HCT116 (cell line): ENCODE data around the gene ABCG1. TPM values are rescaled to one million over a fixed set of nuclear protein-coding genes. Genes with fewer than 3 reads are reported as not detected.

Experiments used
- ATAC-seq: fragments of 200-7000 bp; cut with Tn5 transposase; 2 replicates; pipeline ENCODE4 v1.9.1; 2020; ENCODE audit warnings: mild to moderate bottlenecking, moderate library complexity
- BruUV-seq: library from RNA; stranded (reverse); fragments of 400-500 nt; replicated peaks from 2 replicates; lab custom pipeline; 2021; lab: Mats Ljungman, UMichigan
- CTCF ChIA-PET: fragments of 300-600 bp; sonication (Branson Sonifier 250); formaldehyde crosslinking; loops from one replicate; lab custom pipeline; 2021; ENCODE audit warnings: antibody characterized with exemption; lab: Charles Lee
- POLR2A ChIA-PET: fragments of 300-600, 350-600 bp; sonication (Branson Sonifier 250); formaldehyde crosslinking; loops from one replicate; lab custom pipeline; 2021; ENCODE audit warnings: antibody characterized with exemption; lab: Charles Lee
- RAD21 ChIA-PET, 2 experiments: fragments of 300-600 bp; sonication (Branson Sonifier 250); formaldehyde crosslinking; loops; one replicate each; lab custom pipeline; 2023; ENCODE audit warnings: low total read pairs in 2 of 2; ENCODE audit not compliant: uncharacterized antibody in 2 of 2, unreplicated experiment in 2 of 2, low non-redundant PET in 1 of 2; lab: Charles Lee
- DNase-seq: peaks from one replicate; pipeline ENCODE4 v3.0.0-alpha.2; 2010; ENCODE audit warnings: low read depth, low spot score
- H2AFZ ChIP-seq: fragments of 200-600 bp; shearing (Covaris generic), sonication (generic); 2 replicates; pipeline ENCODE4 v1.6.1; 2017; ENCODE audit warnings: low read depth, mixed run types, mixed read lengths, antibody characterized with exemption, low read length; ENCODE audit not compliant: poor library complexity, severe bottlenecking
- H3K27ac ChIP-seq: 2 replicates; pipeline ENCODE4 v1.5.1; 2012; ENCODE audit warnings: low read depth, low read length
- H3K27me3 ChIP-seq: fragments of 200-600 bp; sonication (generic); 2 replicates; pipeline ENCODE4 v1.6.1; 2016; ENCODE audit warnings: mixed run types, low read length, mixed read lengths; ENCODE audit not compliant: insufficient read depth
- H3K36me3 ChIP-seq, 2 experiments: fragments of 200-500 bp in 1 of 2; fragments of 200-600 bp in 1 of 2; sonication (Bioruptor generic) in 1 of 2; sonication (generic) in 1 of 2; 2 replicates each; pipeline versions ENCODE4 v1.5.1 to v1.6.1; 2014 to 2016; ENCODE audit warnings: low read length in 2 of 2, inconsistent platforms in 1 of 2, mixed read lengths in 1 of 2, mixed run types in 1 of 2; ENCODE audit not compliant: insufficient read depth in 2 of 2, control insufficient read depth in 1 of 2
- H3K4me1 ChIP-seq, 2 experiments: fragments of 200-600 bp in 1 of 2; sonication (generic) in 1 of 2; 2 replicates each; pipeline versions ENCODE4 v1.5.1 to v1.6.1; 2012 to 2017; ENCODE audit warnings: low read length in 2 of 2, inconsistent platforms in 1 of 2, mild to moderate bottlenecking in 1 of 2, mixed read lengths in 1 of 2, mixed run types in 1 of 2, moderate library complexity in 1 of 2; ENCODE audit not compliant: insufficient read depth in 2 of 2, control insufficient read depth in 1 of 2
- H3K4me2 ChIP-seq: fragments of 200-600 bp; sonication (generic); 2 replicates; pipeline ENCODE4 v1.6.1; 2017; ENCODE audit warnings: mixed run types, low read length, mixed read lengths
- H3K4me3 ChIP-seq, 2 experiments: fragments of 200-600 bp in 1 of 2; sonication (generic) in 1 of 2; replicated peaks in 1 of 2; 2 replicates each; pipeline ENCODE4 v1.5.1; 2011 to 2016; ENCODE audit warnings: low read length in 2 of 2, control low read depth in 1 of 2, low read depth in 1 of 2, mild to moderate bottlenecking in 1 of 2, mixed read lengths in 1 of 2, mixed run types in 1 of 2
- H3K79me2 ChIP-seq: fragments of 200-600 bp; sonication (generic); 2 replicates; pipeline ENCODE4 v1.6.1; 2017; ENCODE audit warnings: mild to moderate bottlenecking, mixed run types, low read length, moderate library complexity, mixed read lengths; ENCODE audit not compliant: insufficient read depth
- H3K9ac ChIP-seq: fragments of 200-600 bp; sonication (generic); 2 replicates; pipeline ENCODE4 v1.6.1; 2016; ENCODE audit warnings: low read length, mixed read lengths
- H3K9me2 ChIP-seq: fragments of 200-600 bp; sonication (generic), shearing (Covaris generic); 2 replicates; pipeline ENCODE4 v1.6.1; 2017; ENCODE audit warnings: mixed run types, mild to moderate bottlenecking, moderate library complexity; ENCODE audit not compliant: insufficient read depth
- H3K9me3 ChIP-seq, 2 experiments: fragments of 200-500 bp in 1 of 2; fragments of 200-600 bp in 1 of 2; sonication (Bioruptor generic) in 1 of 2; sonication (generic) in 1 of 2; 2 replicates each; pipeline ENCODE4 v1.6.1; 2014 to 2017; ENCODE audit warnings: low read length in 2 of 2, mixed read lengths in 2 of 2, inconsistent platforms in 1 of 2, low read depth in 1 of 2, mild to moderate bottlenecking in 1 of 2, mixed run types in 1 of 2, moderate library complexity in 1 of 2; ENCODE audit not compliant: control insufficient read depth in 1 of 2, insufficient read depth in 1 of 2
- H4K20me1 ChIP-seq: fragments of 200-600 bp; sonication (generic), shearing (Covaris generic); 2 replicates; pipeline ENCODE4 v1.6.1; 2017; ENCODE audit warnings: mixed run types, mild to moderate bottlenecking, moderate library complexity; ENCODE audit not compliant: insufficient read depth
- CBX3 ChIP-seq: IDR thresholded peaks from 2 replicates; pipeline ENCODE4 v1.6.1; 2012; ENCODE audit warnings: low read depth
- CEBPB ChIP-seq: IDR thresholded peaks from 2 replicates; pipeline ENCODE4 v1.6.1; 2012; ENCODE audit warnings: low read depth
- ELF1 ChIP-seq: IDR thresholded peaks from 2 replicates; pipeline ENCODE4 v1.6.1; 2012; ENCODE audit warnings: low read depth, borderline replicate concordance
- EZH2 ChIP-seq: fragments of 200-600 bp; sonication (generic); IDR thresholded peaks from 2 replicates; pipeline ENCODE4 v1.6.1; 2017; ENCODE audit warnings: antibody characterized with exemption, mixed run types
- EZH2phosphoT487 ChIP-seq: fragments of 200-600 bp; IDR thresholded peaks from 2 replicates; pipeline ENCODE4 v1.6.1; 2018; ENCODE audit warnings: antibody characterized with exemption, borderline replicate concordance
- FOSL1 ChIP-seq: IDR thresholded peaks from 2 replicates; pipeline ENCODE4 v1.6.1; 2012; ENCODE audit warnings: low read depth
- JUND ChIP-seq: IDR thresholded peaks from 2 replicates; pipeline ENCODE4 v1.6.1; 2012
- POLR2A ChIP-seq: IDR thresholded peaks from 2 replicates; pipeline ENCODE4 v1.7.0; 2011; ENCODE audit warnings: borderline replicate concordance; ENCODE audit not compliant: insufficient read depth, insufficient read length; ENCODE audit errors: extremely low read depth
- POLR2AphosphoS5 ChIP-seq: IDR thresholded peaks from 2 replicates; pipeline ENCODE4 v1.6.1; 2011; ENCODE audit warnings: mild to moderate bottlenecking, low read depth, low read length, moderate library complexity
- SIN3A ChIP-seq: IDR thresholded peaks from 2 replicates; pipeline ENCODE4 v1.6.1; 2012; ENCODE audit warnings: low read depth
- SRF ChIP-seq: IDR thresholded peaks from 2 replicates; pipeline ENCODE4 v1.6.1; 2012; ENCODE audit warnings: low read depth
- TCF7L2 ChIP-seq: IDR thresholded peaks from 2 replicates; pipeline ENCODE4 v1.7.0; 2011; ENCODE audit warnings: borderline replicate concordance, inconsistent platforms; ENCODE audit not compliant: insufficient read depth, insufficient read length; ENCODE audit errors: extremely low read depth
- YY1 ChIP-seq: IDR thresholded peaks from 2 replicates; pipeline ENCODE4 v1.6.1; 2011; ENCODE audit warnings: low read length, low read depth, moderate library complexity, mild to moderate bottlenecking; ENCODE audit not compliant: insufficient replicate concordance; ENCODE audit errors: extremely low read depth
- ZNF274 ChIP-seq: fragments of 200-500 bp; sonication (Bioruptor generic); IDR thresholded peaks from 2 replicates; pipeline ENCODE4 v1.6.1; 2014; ENCODE audit warnings: mild to moderate bottlenecking, low read depth, low read length, inconsistent platforms
- intact Hi-C: fragments of 100-400 bp; cut with micrococcal nuclease; formaldehyde crosslinking; loops from 2 replicates; pipeline ENCODE4 v1.10.0; 2022
- total RNA-seq: library from RNA; stranded (reverse); gene quantifications from one replicate; pipeline ENCODE4 v1.2.1, GENCODE V29; 2021; ENCODE audit not compliant: unreplicated experiment
- TF ChIP-seq, protein P1 (sequence below), 3 experiments: fragments of 200-600 bp in 1 of 3; sonication (generic) in 1 of 3; IDR thresholded peaks in 2 of 3; conservative IDR thresholded peaks in 1 of 3; 2 replicates each; pipeline ENCODE4 v1.5.1; 2012 to 2017; ENCODE audit warnings: low read depth in 2 of 3, low read length in 2 of 3, antibody characterized with exemption in 1 of 3, borderline replicate concordance in 1 of 3, control low read depth in 1 of 3, mild to moderate bottlenecking in 1 of 3, mixed read lengths in 1 of 3, mixed run types in 1 of 3, moderate library complexity in 1 of 3; ENCODE audit not compliant: insufficient read depth in 1 of 3
- TF ChIP-seq, protein P2 (sequence below): IDR thresholded peaks from 2 replicates; pipeline ENCODE4 v1.6.1; 2012; ENCODE audit warnings: low read depth
- TF ChIP-seq, protein P3 (sequence below): IDR thresholded peaks from 2 replicates; pipeline ENCODE4 v1.6.1; 2012
- TF ChIP-seq, protein P4 (sequence below): IDR thresholded peaks from 2 replicates; pipeline ENCODE4 v1.6.1; 2011; ENCODE audit warnings: mild to moderate bottlenecking, low read length, moderate library complexity; ENCODE audit not compliant: insufficient replicate concordance; ENCODE audit errors: extremely low read depth

ABCG1 gene
- total RNA-seq, 1 experiment from 2014 or later, result 1.6 TPM

- Histone ChIP-seq H3K27ac (no peak overlapping the region), H3K9ac (no peak overlapping the region), H3K9me3 (no peaks in the 10 kb centered on the region), H3K27me3 (no peaks in the 10 kb centered on the region), H3K4me1 (peaks cover 8 to 26% of the 10 kb centered on the region in 2 experiments; a peak in 3 of 4 replicates), H3K4me3 (no peak overlapping the region), H2AFZ (no peak overlapping the region), H3K79me2 (no peaks in the 10 kb centered on the region), H3K36me3 (no peaks in the 10 kb centered on the region), H3K9me2 (no peaks in the 10 kb centered on the region), H3K4me2 (no peak overlapping the region), H4K20me1 (no peaks in the 10 kb centered on the region)
- ChIA-PET POLR2A (no interaction called here), RAD21 (no interaction called here), CTCF (interaction anchor here (0.9 kb wide), 1 partner anchor 137 kb away, joined by 3 read pairs; no protein-coding TSS in a partner anchor)
- BruUV-seq, result no TSS peak
- DNase-seq (no peak), ATAC-seq (no peak)
- intact Hi-C loops, result no loop called here
- TF ChIP-seq JUND (no peak), EZH2 (no peak), TCF7L2 (no peak), FOSL1 (no peak), CEBPB (no peak), POLR2A (no peak), CBX3 (no peak), EZH2phosphoT487 (no peak), SRF (no peak), SIN3A (no peak), ZNF274 (no peak), POLR2AphosphoS5 (no peak), ELF1 (no peak), YY1 (no peak)
- TF ChIP-seq, protein P1, sequence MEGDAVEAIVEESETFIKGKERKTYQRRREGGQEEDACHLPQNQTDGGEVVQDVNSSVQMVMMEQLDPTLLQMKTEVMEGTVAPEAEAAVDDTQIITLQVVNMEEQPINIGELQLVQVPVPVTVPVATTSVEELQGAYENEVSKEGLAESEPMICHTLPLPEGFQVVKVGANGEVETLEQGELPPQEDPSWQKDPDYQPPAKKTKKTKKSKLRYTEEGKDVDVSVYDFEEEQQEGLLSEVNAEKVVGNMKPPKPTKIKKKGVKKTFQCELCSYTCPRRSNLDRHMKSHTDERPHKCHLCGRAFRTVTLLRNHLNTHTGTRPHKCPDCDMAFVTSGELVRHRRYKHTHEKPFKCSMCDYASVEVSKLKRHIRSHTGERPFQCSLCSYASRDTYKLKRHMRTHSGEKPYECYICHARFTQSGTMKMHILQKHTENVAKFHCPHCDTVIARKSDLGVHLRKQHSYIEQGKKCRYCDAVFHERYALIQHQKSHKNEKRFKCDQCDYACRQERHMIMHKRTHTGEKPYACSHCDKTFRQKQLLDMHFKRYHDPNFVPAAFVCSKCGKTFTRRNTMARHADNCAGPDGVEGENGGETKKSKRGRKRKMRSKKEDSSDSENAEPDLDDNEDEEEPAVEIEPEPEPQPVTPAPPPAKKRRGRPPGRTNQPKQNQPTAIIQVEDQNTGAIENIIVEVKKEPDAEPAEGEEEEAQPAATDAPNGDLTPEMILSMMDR (IDR thresholded peaks at IDR 0.05 in 2 of 3, conservative IDR thresholded peaks at IDR 0.05 in 1 of 3; ENCODE audit: borderline replicate concordance in 1 of 3, insufficient read depth in 1 of 3, low read depth in 2 of 3, low read length in 2 of 3), result no peak
- TF ChIP-seq, protein P2, sequence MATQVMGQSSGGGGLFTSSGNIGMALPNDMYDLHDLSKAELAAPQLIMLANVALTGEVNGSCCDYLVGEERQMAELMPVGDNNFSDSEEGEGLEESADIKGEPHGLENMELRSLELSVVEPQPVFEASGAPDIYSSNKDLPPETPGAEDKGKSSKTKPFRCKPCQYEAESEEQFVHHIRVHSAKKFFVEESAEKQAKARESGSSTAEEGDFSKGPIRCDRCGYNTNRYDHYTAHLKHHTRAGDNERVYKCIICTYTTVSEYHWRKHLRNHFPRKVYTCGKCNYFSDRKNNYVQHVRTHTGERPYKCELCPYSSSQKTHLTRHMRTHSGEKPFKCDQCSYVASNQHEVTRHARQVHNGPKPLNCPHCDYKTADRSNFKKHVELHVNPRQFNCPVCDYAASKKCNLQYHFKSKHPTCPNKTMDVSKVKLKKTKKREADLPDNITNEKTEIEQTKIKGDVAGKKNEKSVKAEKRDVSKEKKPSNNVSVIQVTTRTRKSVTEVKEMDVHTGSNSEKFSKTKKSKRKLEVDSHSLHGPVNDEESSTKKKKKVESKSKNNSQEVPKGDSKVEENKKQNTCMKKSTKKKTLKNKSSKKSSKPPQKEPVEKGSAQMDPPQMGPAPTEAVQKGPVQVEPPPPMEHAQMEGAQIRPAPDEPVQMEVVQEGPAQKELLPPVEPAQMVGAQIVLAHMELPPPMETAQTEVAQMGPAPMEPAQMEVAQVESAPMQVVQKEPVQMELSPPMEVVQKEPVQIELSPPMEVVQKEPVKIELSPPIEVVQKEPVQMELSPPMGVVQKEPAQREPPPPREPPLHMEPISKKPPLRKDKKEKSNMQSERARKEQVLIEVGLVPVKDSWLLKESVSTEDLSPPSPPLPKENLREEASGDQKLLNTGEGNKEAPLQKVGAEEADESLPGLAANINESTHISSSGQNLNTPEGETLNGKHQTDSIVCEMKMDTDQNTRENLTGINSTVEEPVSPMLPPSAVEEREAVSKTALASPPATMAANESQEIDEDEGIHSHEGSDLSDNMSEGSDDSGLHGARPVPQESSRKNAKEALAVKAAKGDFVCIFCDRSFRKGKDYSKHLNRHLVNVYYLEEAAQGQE, result no peak
- TF ChIP-seq, protein P3, sequence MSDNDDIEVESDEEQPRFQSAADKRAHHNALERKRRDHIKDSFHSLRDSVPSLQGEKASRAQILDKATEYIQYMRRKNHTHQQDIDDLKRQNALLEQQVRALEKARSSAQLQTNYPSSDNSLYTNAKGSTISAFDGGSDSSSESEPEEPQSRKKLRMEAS, result no peak
- TF ChIP-seq, protein P4, sequence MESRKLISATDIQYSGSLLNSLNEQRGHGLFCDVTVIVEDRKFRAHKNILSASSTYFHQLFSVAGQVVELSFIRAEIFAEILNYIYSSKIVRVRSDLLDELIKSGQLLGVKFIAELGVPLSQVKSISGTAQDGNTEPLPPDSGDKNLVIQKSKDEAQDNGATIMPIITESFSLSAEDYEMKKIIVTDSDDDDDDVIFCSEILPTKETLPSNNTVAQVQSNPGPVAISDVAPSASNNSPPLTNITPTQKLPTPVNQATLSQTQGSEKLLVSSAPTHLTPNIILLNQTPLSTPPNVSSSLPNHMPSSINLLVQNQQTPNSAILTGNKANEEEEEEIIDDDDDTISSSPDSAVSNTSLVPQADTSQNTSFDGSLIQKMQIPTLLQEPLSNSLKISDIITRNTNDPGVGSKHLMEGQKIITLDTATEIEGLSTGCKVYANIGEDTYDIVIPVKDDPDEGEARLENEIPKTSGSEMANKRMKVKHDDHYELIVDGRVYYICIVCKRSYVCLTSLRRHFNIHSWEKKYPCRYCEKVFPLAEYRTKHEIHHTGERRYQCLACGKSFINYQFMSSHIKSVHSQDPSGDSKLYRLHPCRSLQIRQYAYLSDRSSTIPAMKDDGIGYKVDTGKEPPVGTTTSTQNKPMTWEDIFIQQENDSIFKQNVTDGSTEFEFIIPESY, result no peak
Measured at GRCh38 chr21:42172596-42173483, 46.1 kb upstream of the ABCG1 start.
